Ovary (tissue), 3 donors: ENCODE data around the gene DTX1.

ENCODE experiments used
- EP300 ChIP-seq: sonication (generic); formaldehyde crosslinking; IDR thresholded peaks from one replicate; pipeline ENCODE4 v1.6.1; 2017; ENCODE audit warnings: antibody characterized with exemption
- POLR2A ChIP-seq: fragments of 450-650 bp; IDR thresholded peaks from one replicate; pipeline ENCODE4 v1.6.1; 2017; ENCODE audit warnings: antibody characterized with exemption, mild to moderate bottlenecking, moderate library complexity
- TF ChIP-seq, protein P1 (sequence below), 3 donors: fragments of 450-650 bp in 2 of 3; fragments of 200-600 bp in 1 of 3; IDR thresholded peaks; one replicate each; pipeline versions ENCODE4 v1.5.1 to v1.8.0; 2016 to 2022; ENCODE audit warnings: antibody characterized with exemption in 3 of 3, mild to moderate bottlenecking in 1 of 3
- donor health status: DM: no; HTN: no; CAD: no.

DNA sequence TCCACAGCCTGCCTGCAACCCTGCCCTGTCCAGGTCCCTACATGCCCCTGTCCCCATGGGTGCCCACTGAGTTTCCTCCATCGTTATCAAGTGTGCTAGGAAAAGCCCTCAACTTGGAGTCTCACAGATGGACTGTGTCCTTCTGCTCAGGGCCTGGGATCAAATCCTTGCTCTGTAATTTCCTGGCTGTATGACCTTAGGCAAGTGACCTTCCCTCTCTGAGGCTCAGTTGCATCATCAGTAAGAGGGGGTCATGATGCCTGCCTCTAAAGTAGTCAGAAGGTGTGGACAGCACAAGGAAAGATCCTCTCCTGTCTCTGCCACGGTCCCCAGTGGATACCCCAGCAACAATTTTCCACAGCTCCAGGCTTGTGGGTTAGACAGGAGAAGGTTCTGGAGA, 56.9 kb downstream of the DTX1 start:
- TF ChIP-seq, protein P1, sequence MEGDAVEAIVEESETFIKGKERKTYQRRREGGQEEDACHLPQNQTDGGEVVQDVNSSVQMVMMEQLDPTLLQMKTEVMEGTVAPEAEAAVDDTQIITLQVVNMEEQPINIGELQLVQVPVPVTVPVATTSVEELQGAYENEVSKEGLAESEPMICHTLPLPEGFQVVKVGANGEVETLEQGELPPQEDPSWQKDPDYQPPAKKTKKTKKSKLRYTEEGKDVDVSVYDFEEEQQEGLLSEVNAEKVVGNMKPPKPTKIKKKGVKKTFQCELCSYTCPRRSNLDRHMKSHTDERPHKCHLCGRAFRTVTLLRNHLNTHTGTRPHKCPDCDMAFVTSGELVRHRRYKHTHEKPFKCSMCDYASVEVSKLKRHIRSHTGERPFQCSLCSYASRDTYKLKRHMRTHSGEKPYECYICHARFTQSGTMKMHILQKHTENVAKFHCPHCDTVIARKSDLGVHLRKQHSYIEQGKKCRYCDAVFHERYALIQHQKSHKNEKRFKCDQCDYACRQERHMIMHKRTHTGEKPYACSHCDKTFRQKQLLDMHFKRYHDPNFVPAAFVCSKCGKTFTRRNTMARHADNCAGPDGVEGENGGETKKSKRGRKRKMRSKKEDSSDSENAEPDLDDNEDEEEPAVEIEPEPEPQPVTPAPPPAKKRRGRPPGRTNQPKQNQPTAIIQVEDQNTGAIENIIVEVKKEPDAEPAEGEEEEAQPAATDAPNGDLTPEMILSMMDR (IDR thresholded peaks at IDR 0.05) = no peak
- no peak for TF ChIP-seq EP300
- TF ChIP-seq POLR2A = no peak
